GM13976 (cell line): ENCODE results near the gene VSIG10L2.
A peak's percentile ranks its signal among the peaks of the same experiment; 100 is the strongest.

Source experiments
- DNase-seq: peaks from one replicate; pipeline ENCODE4 v3.0.0; 2012; ENCODE audit warnings: low spot score
- in situ Hi-C: fragments of 300-500 bp; cut with MboI; formaldehyde crosslinking; loops from one replicate; pipeline ENCODE4 v1.12.0; 2022; ENCODE audit warnings: low sequenced_read_pairs, mixed read lengths, inconsistent platforms; ENCODE audit not compliant: unreplicated experiment
- TF ChIP-seq, protein P1 (sequence below): IDR thresholded peaks from 2 replicates; pipeline ENCODE4 v1.5.1; 2012; ENCODE audit warnings: borderline replicate concordance, mild to moderate bottlenecking; ENCODE audit not compliant: insufficient read depth; ENCODE audit errors: extremely low read depth, missing control alignments, control extremely low read depth

The VSIG10L2 gene

GRCh38 chr11:125992893-125993292, 47.0 kb downstream of the VSIG10L2 start:
- TF ChIP-seq, protein P1, sequence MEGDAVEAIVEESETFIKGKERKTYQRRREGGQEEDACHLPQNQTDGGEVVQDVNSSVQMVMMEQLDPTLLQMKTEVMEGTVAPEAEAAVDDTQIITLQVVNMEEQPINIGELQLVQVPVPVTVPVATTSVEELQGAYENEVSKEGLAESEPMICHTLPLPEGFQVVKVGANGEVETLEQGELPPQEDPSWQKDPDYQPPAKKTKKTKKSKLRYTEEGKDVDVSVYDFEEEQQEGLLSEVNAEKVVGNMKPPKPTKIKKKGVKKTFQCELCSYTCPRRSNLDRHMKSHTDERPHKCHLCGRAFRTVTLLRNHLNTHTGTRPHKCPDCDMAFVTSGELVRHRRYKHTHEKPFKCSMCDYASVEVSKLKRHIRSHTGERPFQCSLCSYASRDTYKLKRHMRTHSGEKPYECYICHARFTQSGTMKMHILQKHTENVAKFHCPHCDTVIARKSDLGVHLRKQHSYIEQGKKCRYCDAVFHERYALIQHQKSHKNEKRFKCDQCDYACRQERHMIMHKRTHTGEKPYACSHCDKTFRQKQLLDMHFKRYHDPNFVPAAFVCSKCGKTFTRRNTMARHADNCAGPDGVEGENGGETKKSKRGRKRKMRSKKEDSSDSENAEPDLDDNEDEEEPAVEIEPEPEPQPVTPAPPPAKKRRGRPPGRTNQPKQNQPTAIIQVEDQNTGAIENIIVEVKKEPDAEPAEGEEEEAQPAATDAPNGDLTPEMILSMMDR = no peak
- no peak for DNase-seq
- in situ Hi-C loops = no loop called here

DNA sequence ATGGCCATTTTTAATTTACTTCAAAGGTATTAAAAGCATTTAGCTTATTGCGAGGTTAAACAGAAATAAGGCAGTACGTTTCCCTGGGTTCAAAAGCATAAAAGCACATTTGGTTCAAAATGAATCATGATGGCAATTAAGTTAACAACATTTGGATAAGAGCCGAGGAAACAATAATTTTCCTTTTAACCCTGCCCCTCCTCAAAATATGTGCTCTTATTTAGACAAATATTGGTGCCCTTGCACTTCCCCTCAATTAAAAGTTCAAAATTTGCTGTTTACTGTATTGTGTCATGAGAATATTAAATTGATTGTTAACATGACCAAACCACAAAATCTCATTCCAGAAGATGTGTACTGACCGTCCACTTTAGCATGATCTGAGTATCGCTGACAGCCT, 48.7 kb downstream of the VSIG10L2 start:
- in situ Hi-C loops = no loop called here
- TF ChIP-seq, protein P1 = no peak

DNA sequence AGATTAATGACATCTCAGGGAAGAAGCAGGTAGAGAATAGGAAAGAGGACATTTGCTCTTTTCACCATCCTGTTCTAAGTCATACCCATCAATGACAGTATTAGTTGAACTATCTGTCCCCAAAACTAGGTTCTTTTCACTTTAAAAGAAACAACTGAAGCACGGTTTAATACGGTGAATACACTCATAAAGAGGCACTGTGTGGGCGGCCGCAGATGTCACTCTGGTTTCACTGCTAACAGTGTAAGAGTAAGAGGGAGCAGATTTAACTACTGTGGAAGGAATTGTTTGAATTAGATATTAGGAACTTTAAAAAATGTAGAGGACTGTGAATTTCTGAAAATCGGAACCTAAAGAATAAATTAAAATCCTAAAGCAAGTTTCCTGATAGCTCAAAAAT, 49.5 kb downstream of the VSIG10L2 start:
- in situ Hi-C loops = no loop called here
- DNase-seq = peak; percentile 55
- TF ChIP-seq, protein P1 = no peak

More for the DNA sequence above, 48.7 kb downstream of the VSIG10L2 start:
- no peak for DNase-seq

- no peak for DNase-seq
- TF ChIP-seq, protein P1 = no peak
- in situ Hi-C loops = no loop called here
These were observed 52.4 kb downstream of the VSIG10L2 start for GRCh38 chr11:125998267-125998666.

DNA sequence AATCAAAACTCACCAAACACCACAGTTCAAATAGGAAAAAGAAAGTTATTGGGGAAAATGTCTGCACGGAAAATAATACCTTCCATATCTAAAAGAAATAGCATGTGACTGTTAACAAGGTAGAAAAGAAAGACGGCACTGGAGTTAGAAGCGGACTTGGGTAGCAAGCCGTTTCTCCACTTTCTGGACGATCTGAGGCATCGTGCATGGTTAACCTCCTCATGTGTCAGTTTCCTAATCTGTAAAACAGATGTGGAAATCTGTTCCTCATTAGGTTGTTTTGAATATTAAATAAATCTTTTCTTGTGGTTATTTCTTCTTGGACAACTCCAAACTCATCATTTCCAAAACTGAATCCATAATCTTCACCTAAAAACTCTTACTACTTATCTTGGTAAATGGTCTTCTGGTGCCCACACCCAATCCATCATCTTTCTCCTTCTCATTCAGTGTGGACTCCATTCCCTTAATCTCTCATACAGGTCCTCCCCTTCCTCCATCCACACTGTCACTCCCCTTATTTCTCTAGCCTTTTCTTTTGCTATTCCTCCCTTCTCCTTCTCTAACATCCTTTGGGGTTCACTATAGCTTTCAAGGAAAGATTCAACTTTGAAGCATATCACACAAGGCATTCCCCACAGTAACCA, 53.5 kb downstream of the VSIG10L2 start:
- DNase-seq = no peak
- TF ChIP-seq, protein P1 = no peak
- in situ Hi-C loops = no loop called here

DNA sequence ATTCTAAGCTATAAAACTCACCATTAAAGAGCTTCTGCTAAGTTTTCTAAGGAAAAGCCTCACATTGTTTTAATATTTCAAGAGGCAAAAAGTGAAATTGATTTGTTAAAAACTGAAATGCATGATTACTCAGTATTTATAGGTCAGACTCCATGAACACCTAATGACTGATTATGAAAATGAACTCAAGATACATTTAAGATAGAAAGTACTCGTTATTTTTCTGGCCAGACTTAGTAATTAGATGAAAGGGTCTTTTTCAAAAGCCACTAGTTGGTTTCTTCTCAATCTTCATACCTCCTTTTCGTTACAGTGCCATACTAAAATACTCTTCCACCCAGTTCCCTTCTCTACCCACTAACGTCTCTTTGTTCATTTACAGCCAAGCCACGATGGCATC, 56.3 kb downstream of the VSIG10L2 start:
- TF ChIP-seq, protein P1 = no peak
- in situ Hi-C loops = no loop called here
- no peak for DNase-seq
